Measurements from ENCODE around the gene FTH1. TPM values are rescaled to one million over a fixed set of nuclear protein-coding genes. Genes with fewer than 3 reads are reported as not detected.

Gene FTH1
- total and polyA plus RNA-seq, 2 of the 13 experiments (the other 11 are each of a cell fraction or from before 2014, with no cell fraction given), result 607 to 760 TPM

DNA sequence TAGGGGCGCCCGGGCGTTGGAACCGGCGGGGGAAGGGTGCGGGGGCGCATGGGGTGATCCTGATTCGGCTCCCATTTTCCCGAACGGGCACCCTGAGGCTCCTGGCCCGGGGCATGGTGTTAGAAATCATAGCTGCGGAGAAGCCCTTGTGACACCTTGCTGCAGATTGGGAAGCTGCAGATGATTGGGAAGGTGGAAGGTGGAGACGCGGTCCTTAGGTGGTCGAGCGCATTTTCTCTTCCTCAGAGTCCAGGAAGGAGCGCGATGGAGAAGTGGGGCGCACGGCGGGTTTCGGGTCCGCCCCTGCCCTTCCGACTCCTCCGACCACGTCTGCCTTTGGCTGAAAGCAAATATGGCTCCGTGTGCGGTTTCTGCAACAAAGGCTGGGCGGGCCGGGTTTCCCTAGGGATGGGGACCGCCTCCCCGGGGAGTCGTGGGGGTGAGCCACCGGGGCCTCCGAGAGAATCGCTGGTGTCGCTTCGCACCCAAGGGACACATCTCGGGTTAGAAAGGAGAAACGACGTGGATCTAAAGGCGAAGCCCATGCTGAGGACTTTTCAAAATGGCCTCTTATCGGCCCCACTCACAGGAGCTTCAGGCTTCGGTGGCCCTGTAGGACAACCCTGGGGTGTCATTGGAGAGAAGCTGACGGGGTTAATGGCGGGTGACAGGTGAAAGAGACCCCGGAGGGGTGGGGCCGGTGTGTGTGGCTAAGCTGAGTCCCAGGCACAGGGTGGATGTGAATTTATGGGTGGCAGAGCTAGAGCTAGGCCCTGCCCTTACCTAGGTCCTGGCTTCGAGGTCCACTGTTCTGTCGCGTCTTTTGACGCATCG, 707 bp upstream of the FTH1 start (continued):
- TF ChIP-seq PRMT3 (CRISPR knock-in tag; IDR thresholded peaks at IDR 0.05; ENCODE audit: borderline replicate concordance, low read depth) (no peak), HOXA3 (CRISPR knock-in tag; IDR thresholded peaks at IDR 0.05) (peak; percentile 15), PRDM4 (CRISPR knock-in tag; IDR thresholded peaks at IDR 0.05; ENCODE audit: borderline replicate concordance) (no peak), AKNA (CRISPR knock-in tag; IDR thresholded peaks at IDR 0.05; ENCODE audit: borderline replicate concordance) (no peak), TOPORS (CRISPR knock-in tag; IDR thresholded peaks at IDR 0.05) (no peak), TGIF2 (CRISPR knock-in tag; IDR thresholded peaks at IDR 0.05) (0 out of 2 replicates have a peak, but pooled peaks have one; percentile 21), ZNF589 (CRISPR knock-in tag; conservative IDR thresholded peaks at IDR 0.05) (0 out of 2 replicates have a peak, but pooled peaks have one; percentile 9), HNRNPK (IDR thresholded peaks at IDR 0.05; ENCODE audit: low read depth, low read length, poor library complexity, severe bottlenecking) (no peak), TEAD2 (CRISPR knock-in tag; IDR thresholded peaks at IDR 0.05) (no peak), JDP2 (CRISPR knock-in tag; IDR thresholded peaks at IDR 0.05; ENCODE audit: borderline replicate concordance) (0 out of 2 replicates have a peak, but pooled peaks have one; percentile 11), FOXK1 (CRISPR knock-in tag; IDR thresholded peaks at IDR 0.05; ENCODE audit: borderline replicate concordance, low read depth) (0 out of 2 replicates have a peak, but pooled peaks have one; percentile 2), ZFX (CRISPR knock-in tag; IDR thresholded peaks at IDR 0.05; ENCODE audit: low read depth) (peak; percentile 58), TEAD3 (CRISPR knock-in tag; optimal IDR thresholded peaks at IDR 0.05; ENCODE audit: borderline replicate concordance) (peak; percentile 13), ZFY (CRISPR knock-in tag; IDR thresholded peaks at IDR 0.05) (peak; percentile 74), DPF2 (CRISPR knock-in tag; IDR thresholded peaks at IDR 0.05; ENCODE audit: borderline replicate concordance, low read depth) (no peak), MIER2 (CRISPR knock-in tag; IDR thresholded peaks at IDR 0.05) (no peak), NFRKB (IDR thresholded peaks at IDR 0.05) (peak; percentile 32; the same call in 1 of the 2 replicates), ZBTB1 (CRISPR knock-in tag; IDR thresholded peaks at IDR 0.05; ENCODE audit: borderline replicate concordance) (no peak)
- TF ChIP-seq, protein P1, sequence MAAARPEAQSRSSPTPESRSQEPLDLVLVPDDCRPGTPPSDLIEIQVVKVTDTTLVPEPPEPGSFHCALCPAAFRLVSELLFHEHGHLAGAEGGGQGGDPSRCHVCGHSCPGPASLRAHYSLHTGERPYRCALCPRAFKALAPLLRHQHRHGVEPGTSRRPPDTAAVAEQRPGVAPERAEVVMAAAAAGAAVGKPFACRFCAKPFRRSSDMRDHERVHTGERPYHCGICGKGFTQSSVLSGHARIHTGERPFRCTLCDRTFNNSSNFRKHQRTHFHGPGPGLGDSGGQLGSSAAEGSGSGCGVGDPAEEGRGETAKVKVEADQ (CRISPR knock-in tag; IDR thresholded peaks at IDR 0.05; ENCODE audit: borderline replicate concordance), result no peak

Measured in HepG2 (cell line).